ENCODE results near the gene PKHD1.

The PKHD1 gene

GRCh38 chr6:51820555-51820954 lies 266.9 kb downstream of the PKHD1 start:
- Histone ChIP-seq H3K36me3 (ENCODE audit: low read depth) (no peaks in the 10 kb centered on the region), H3K4me3 (ENCODE audit: severe bottlenecking) (no peak overlapping the region), H3K9me3 (ENCODE audit: severe bottlenecking) (no peaks in the 10 kb centered on the region), H3K27ac (ENCODE audit: poor library complexity, severe bottlenecking) (no peak overlapping the region), H3K4me1 (ENCODE audit: insufficient read depth, poor library complexity, severe bottlenecking) (no peaks in the 10 kb centered on the region), H3K27me3 (ENCODE audit: insufficient read depth, poor library complexity, severe bottlenecking) (no peaks in the 10 kb centered on the region)
- ATAC-seq (ENCODE audit: low read depth) (no peak), DNase-seq (ENCODE audit: low spot score) (no peak)
- TF ChIP-seq CTCF (IDR thresholded peaks at IDR 0.05; ENCODE audit: poor library complexity, severe bottlenecking), result no peak

- DNase-seq (ENCODE audit: low spot score), result no peak
- Histone ChIP-seq H3K4me3 (ENCODE audit: severe bottlenecking) (no peak overlapping the region), H3K27ac (ENCODE audit: poor library complexity, severe bottlenecking) (no peak overlapping the region), H3K36me3 (ENCODE audit: low read depth) (no peaks in the 10 kb centered on the region), H3K9me3 (ENCODE audit: severe bottlenecking) (no peaks in the 10 kb centered on the region), H3K27me3 (ENCODE audit: insufficient read depth, poor library complexity, severe bottlenecking) (no peaks in the 10 kb centered on the region), H3K4me1 (ENCODE audit: insufficient read depth, poor library complexity, severe bottlenecking) (no peaks in the 10 kb centered on the region)
- TF ChIP-seq CTCF (IDR thresholded peaks at IDR 0.05; ENCODE audit: poor library complexity, severe bottlenecking), result no peak
- ATAC-seq (ENCODE audit: low read depth), result no peak
Measured at GRCh38 chr6:51818520-51819022, 268.8 kb downstream of the PKHD1 start.

GRCh38 chr6:51817832-51818231 lies 269.6 kb downstream of the PKHD1 start:
- Histone ChIP-seq H3K27me3 (ENCODE audit: insufficient read depth, poor library complexity, severe bottlenecking) (no peaks in the 10 kb centered on the region), H3K36me3 (ENCODE audit: low read depth) (no peaks in the 10 kb centered on the region), H3K27ac (ENCODE audit: poor library complexity, severe bottlenecking) (no peak overlapping the region), H3K9me3 (ENCODE audit: severe bottlenecking) (no peaks in the 10 kb centered on the region), H3K4me3 (ENCODE audit: severe bottlenecking) (no peak overlapping the region), H3K4me1 (ENCODE audit: insufficient read depth, poor library complexity, severe bottlenecking) (no peaks in the 10 kb centered on the region)
- ATAC-seq (ENCODE audit: low read depth), result no peak
- no peak for DNase-seq (ENCODE audit: low spot score)
- TF ChIP-seq CTCF (IDR thresholded peaks at IDR 0.05; ENCODE audit: poor library complexity, severe bottlenecking), result no peak

GRCh38 chr6:51814418-51814817 lies 273.0 kb downstream of the PKHD1 start:
- Histone ChIP-seq H3K27me3 (ENCODE audit: insufficient read depth, poor library complexity, severe bottlenecking) (no peaks in the 10 kb centered on the region), H3K9me3 (ENCODE audit: severe bottlenecking) (no peaks in the 10 kb centered on the region), H3K4me1 (ENCODE audit: insufficient read depth, poor library complexity, severe bottlenecking) (no peaks in the 10 kb centered on the region), H3K4me3 (ENCODE audit: severe bottlenecking) (no peak overlapping the region), H3K27ac (ENCODE audit: poor library complexity, severe bottlenecking) (no peak overlapping the region), H3K36me3 (ENCODE audit: low read depth) (no peaks in the 10 kb centered on the region)
- ATAC-seq (ENCODE audit: low read depth) (no peak), DNase-seq (ENCODE audit: low spot score) (no peak)
- TF ChIP-seq CTCF (IDR thresholded peaks at IDR 0.05; ENCODE audit: poor library complexity, severe bottlenecking), result no peak

- TF ChIP-seq CTCF (IDR thresholded peaks at IDR 0.05; ENCODE audit: poor library complexity, severe bottlenecking), result no peak
- DNase-seq (ENCODE audit: low spot score), result no peak
- Histone ChIP-seq H3K27ac (ENCODE audit: poor library complexity, severe bottlenecking) (no peak overlapping the region), H3K36me3 (ENCODE audit: low read depth) (no peaks in the 10 kb centered on the region), H3K4me1 (ENCODE audit: insufficient read depth, poor library complexity, severe bottlenecking) (no peaks in the 10 kb centered on the region), H3K27me3 (ENCODE audit: insufficient read depth, poor library complexity, severe bottlenecking) (no peaks in the 10 kb centered on the region), H3K9me3 (ENCODE audit: severe bottlenecking) (no peaks in the 10 kb centered on the region), H3K4me3 (ENCODE audit: severe bottlenecking) (no peak overlapping the region)
- no peak for ATAC-seq (ENCODE audit: low read depth)
Measured at GRCh38 chr6:51813904-51814303, 273.5 kb downstream of the PKHD1 start.
